AG09309 (cell line): ENCODE measurements around the gene NHLRC1.
"Not testable (repeated sequence)": the region's sequence is repeated elsewhere in the genome, so short reads cannot be mapped to it uniquely, and the experiment has no call there.

Source experiments
- DNase-seq: peaks from one replicate; pipeline ENCODE4 v3.0.0-alpha.2; 2010; ENCODE audit warnings: low read depth
- H3K4me3 ChIP-seq: 2 replicates; pipeline ENCODE4 v1.5.1; 2011; ENCODE audit warnings: mild to moderate bottlenecking, low read depth, low read length, moderate library complexity; ENCODE audit not compliant: control insufficient read depth
- TF ChIP-seq, protein P1 (sequence below): IDR thresholded peaks from 2 replicates; pipeline ENCODE4 v1.5.1; 2011; ENCODE audit warnings: mild to moderate bottlenecking, low read depth, low read length, inconsistent platforms; ENCODE audit not compliant: insufficient read depth, control insufficient read depth; ENCODE audit errors: missing control alignments

Gene NHLRC1

DNA sequence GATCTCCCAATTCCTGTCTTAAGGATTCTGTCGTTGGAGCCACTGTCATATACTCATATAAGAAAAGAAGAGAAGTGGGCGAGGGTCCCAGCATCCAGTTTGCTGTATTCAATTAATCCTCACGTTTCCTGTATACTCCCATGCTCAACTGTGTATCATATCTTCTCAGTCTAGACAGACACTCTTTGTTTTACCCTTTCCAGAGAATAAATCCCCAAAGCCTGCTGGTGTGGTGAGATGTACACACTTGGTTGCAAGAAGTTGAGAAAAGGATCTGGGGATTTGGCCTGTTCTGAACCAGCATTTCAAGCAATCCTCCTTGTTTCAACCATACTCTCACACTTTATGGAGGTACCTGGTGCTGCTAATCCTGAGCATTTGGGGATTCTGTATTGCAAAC is 29.3 kb upstream of the NHLRC1 start:
- TF ChIP-seq, protein P1, sequence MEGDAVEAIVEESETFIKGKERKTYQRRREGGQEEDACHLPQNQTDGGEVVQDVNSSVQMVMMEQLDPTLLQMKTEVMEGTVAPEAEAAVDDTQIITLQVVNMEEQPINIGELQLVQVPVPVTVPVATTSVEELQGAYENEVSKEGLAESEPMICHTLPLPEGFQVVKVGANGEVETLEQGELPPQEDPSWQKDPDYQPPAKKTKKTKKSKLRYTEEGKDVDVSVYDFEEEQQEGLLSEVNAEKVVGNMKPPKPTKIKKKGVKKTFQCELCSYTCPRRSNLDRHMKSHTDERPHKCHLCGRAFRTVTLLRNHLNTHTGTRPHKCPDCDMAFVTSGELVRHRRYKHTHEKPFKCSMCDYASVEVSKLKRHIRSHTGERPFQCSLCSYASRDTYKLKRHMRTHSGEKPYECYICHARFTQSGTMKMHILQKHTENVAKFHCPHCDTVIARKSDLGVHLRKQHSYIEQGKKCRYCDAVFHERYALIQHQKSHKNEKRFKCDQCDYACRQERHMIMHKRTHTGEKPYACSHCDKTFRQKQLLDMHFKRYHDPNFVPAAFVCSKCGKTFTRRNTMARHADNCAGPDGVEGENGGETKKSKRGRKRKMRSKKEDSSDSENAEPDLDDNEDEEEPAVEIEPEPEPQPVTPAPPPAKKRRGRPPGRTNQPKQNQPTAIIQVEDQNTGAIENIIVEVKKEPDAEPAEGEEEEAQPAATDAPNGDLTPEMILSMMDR: no peak
- no peak for DNase-seq
- H3K4me3 ChIP-seq: no peak overlapping the region

DNA sequence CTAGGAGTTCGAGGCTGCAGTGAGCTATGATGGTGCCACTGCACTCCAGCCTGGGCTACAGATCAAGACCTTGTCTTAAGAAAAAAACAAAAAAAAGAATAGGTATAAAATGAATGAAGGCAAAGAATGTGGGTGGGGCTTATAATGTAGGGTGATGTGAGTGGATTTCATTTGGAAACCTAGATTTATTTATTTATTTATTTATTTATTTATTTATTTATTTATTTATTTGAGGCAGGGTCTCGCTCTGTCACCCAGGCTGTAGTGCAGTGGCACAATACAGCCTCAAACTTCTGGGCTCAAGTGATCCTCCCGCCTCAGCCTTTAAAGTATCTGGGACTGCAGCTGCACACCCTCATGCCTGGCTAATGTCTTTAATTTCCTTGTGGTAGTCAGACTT is 28.9 kb upstream of the NHLRC1 start:
- H3K4me3 ChIP-seq, DNase-seq: not testable (repeated sequence)

DNA sequence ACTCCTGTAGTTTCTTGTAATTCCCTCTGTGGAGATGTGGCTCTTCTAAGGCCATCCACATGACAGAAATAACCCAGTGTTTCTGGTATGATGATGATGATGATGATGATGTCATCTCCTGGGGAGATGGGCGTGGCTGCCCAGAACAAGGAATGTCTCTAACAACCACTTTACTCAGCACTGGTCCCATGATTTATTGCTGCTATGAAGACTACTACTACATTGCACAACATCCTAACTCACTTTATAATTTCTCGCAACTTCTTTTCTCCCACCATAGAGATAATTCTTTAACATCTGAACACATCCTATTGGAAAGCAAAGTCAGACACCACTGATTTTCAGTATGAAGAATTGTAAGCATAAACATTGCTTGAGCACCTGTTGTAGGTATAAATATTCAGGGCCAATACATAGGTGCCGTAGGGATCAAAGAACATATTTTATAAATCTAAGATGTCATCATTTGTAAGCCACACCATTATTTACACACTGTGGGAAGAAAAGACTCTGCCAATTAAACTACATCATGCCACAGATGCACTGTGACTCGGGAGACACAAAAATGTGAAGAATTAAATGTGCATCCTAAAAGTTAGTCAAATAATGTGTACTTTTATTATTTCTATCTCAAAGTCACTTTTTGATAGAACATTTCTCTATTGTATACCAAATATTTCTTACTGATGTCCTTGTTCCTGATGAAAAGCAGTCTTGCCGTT is 26.0 kb upstream of the NHLRC1 start:
- TF ChIP-seq, protein P1: no peak
- H3K4me3 ChIP-seq: no peak overlapping the region
- peak; percentile 92 for DNase-seq

DNA sequence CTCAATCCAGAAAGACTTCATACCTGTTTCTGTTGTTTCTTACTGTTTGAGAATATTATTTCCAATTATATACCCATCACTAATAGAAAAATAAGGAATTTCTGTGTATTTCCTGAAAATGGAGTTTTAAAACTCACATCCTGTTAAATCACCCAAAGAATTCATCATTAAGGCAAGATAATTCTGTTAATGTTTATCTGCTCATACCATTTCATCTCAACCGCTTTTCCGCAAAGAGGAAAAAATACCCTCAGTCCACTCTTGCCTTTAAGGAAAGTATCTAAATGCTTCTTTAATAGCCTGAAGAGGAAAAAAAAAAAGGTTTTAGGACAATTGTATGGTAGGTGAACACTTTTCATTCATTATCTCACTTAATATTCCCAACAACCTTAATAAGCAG is 25.1 kb upstream of the NHLRC1 start:
- TF ChIP-seq, protein P1: no peak
- no peak overlapping the region for H3K4me3 ChIP-seq
- no peak for DNase-seq

DNA sequence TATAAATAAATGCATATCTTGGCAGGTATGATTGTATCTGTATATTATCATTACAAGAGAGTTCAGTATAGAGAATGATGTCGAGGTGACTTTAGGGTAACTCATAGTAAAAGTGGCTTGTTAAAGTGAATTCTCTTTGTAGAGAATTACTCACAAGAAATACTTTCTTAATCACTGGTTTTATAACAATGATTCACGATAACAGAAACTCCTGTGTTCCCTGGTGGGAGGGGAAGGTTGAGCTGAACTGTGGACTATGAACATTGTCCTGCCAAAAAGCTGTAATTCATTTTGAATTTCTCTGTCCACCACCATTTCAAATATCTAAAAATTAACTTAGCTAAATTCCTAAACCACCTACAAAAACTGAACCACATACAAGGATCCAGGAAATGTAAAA is 24.7 kb upstream of the NHLRC1 start:
- no peak overlapping the region for H3K4me3 ChIP-seq
- peak; percentile 58 for DNase-seq
- TF ChIP-seq, protein P1: no peak

DNA sequence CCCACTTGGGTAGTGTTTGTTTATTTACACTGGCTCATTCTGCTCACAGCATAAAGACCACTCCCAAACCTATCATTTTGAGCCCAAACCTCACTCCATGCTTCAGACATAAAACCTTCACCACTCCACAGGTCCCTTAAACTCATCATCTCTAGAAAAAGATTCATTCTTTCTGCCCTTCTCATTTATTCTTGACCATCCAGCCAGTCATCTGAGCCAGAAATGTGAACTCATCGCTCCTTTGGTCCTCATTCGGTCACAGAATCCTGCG is 20.0 kb upstream of the NHLRC1 start:
- no peak for DNase-seq
- no peak overlapping the region for H3K4me3 ChIP-seq
- TF ChIP-seq, protein P1: no peak

DNA sequence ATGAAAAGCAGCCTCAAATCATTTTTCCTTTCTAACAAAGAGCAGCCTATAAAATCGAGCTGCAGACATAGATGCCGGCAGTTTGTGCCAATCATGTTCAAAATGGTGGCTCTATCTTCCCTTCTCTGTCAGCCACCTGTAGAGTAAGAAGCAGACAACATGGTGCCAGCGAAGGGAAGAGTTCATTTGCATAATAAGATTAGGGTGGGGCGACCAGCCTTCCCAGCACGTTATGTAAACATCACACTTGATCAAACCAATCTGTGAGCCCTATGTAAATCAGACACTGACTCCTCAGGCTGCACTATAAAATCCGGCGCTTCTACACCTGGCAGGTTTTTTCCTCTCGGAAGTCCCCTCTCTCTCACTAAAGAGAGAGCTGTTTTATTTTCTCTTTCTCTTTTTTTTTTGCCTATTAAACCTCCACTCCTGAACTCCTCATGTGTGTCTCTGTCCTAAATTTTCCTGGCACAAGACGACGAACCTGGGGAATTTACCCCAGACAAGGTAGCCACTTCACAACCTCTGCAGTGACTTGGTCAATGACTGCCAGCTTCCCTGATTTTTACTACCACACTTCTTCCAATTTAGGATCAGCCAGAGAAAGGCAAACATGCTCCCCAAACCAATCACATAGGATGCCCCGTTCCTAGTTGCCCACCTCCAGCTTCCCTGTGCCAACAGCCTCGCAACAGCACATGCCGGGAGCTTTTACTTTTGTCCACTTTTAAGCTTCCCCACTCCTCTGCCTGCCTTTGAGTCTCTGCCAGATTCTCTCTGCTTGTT is 19.5 kb upstream of the NHLRC1 start:
- H3K4me3 ChIP-seq: no peak overlapping the region
- DNase-seq: no peak
- TF ChIP-seq, protein P1: no peak
